HG02981 (cell line): ENCODE data around the gene SERPINB11.
"Not testable (repeated sequence)": the region's sequence is repeated elsewhere in the genome, so short reads cannot be mapped to it uniquely, and the experiment has no call there.

Experiments
- ATAC-seq: cut with Tn5 transposase; IDR thresholded peaks from one replicate; pipeline ENCODE4 v1.9.1; 2021; ENCODE audit warnings: mild to moderate bottlenecking, moderate library complexity; ENCODE audit not compliant: unreplicated experiment

The SERPINB11 gene

GRCh38 chr18:63725682-63726480, 23.1 kb downstream of the SERPINB11 start:
- ATAC-seq: no peak

GRCh38 chr18:63730773-63731172, 28.0 kb downstream of the SERPINB11 start:
- ATAC-seq: no peak

GRCh38 chr18:63731215-63731614, 28.5 kb downstream of the SERPINB11 start:
- ATAC-seq: no peak

- ATAC-seq: no peak
Measured at GRCh38 chr18:63736876-63737275, 34.1 kb downstream of the SERPINB11 start.

- no peak for ATAC-seq
Measured at GRCh38 chr18:63741769-63742168, 39.0 kb downstream of the SERPINB11 start.

GRCh38 chr18:63747006-63747405, 44.2 kb downstream of the SERPINB11 start:
- no peak for ATAC-seq

- no peak for ATAC-seq
Measured at GRCh38 chr18:63749489-63749888, 46.7 kb downstream of the SERPINB11 start.

- ATAC-seq: no peak
Measured at GRCh38 chr18:63752636-63753035, 49.9 kb downstream of the SERPINB11 start.

GRCh38 chr18:63753676-63754075, 50.9 kb downstream of the SERPINB11 start:
- ATAC-seq: no peak

- no peak for ATAC-seq
Measured at GRCh38 chr18:63757541-63757940, 54.8 kb downstream of the SERPINB11 start.

GRCh38 chr18:63758615-63759240, 56.0 kb downstream of the SERPINB11 start:
- no peak for ATAC-seq

- not testable (repeated sequence) for ATAC-seq
Measured at GRCh38 chr18:63759786-63760185, 57.0 kb downstream of the SERPINB11 start.

- no peak for ATAC-seq
Measured at GRCh38 chr18:63762518-63762917, 59.8 kb downstream of the SERPINB11 start.

- no peak for ATAC-seq
Measured at GRCh38 chr18:63763831-63764600, 61.3 kb downstream of the SERPINB11 start.

GRCh38 chr18:63765837-63766236, 63.1 kb downstream of the SERPINB11 start:
- no peak for ATAC-seq
